K562 (cell line): ENCODE measurements around the gene PRKAR2B. TPM values are rescaled to one million over a fixed set of nuclear protein-coding genes. Genes with fewer than 3 reads are reported as not detected.
A peak's percentile ranks its signal among the peaks of the same experiment; 100 is the strongest.

Experiments used
- BRF2 ChIP-seq: IDR thresholded peaks from 3 replicates; pipeline ENCODE4 v1.6.1; 2011; ENCODE audit warnings: borderline replicate concordance, mild to moderate bottlenecking; ENCODE audit not compliant: insufficient read length, insufficient read depth
- CSDE1 ChIP-seq, 2 experiments: fragments of 450-650 bp; IDR thresholded peaks; 2 replicates each; pipeline ENCODE4 v1.6.1; 2016; ENCODE audit warnings: mild to moderate bottlenecking in 1 of 2
- DACH1 ChIP-seq: fragments of 450-650 bp; IDR thresholded peaks from 2 replicates; pipeline ENCODE4 v1.6.1; 2018; ENCODE audit not compliant: partially characterized antibody
- KLF1 ChIP-seq: fragments of 450-650 bp; IDR thresholded peaks from 2 replicates; pipeline ENCODE4 v1.6.1; 2016; ENCODE audit warnings: missing genetic modification characterization, missing compliant biosample characterization
- LCOR ChIP-seq: sonication (generic); formaldehyde crosslinking; IDR thresholded peaks from 2 replicates; pipeline ENCODE4 v1.8.0; 2022; ENCODE audit warnings: mild to moderate bottlenecking, missing genetic modification reagents
- MXI1 ChIP-seq: IDR thresholded peaks from 2 replicates; pipeline ENCODE4 v1.6.1; 2011; ENCODE audit warnings: low read depth, mild to moderate bottlenecking, improper control_type of control experiment, low read length
- NONO ChIP-seq, 2 experiments: fragments of 200-400 bp in 1 of 2; fragments of 450-650 bp in 1 of 2; formaldehyde crosslinking in 1 of 2; IDR thresholded peaks; 2 replicates each; pipeline ENCODE4 v1.6.1; 2017; ENCODE audit warnings: low read depth in 2 of 2, mild to moderate bottlenecking in 2 of 2, moderate library complexity in 2 of 2, low read length in 1 of 2
- PHF8 ChIP-seq: fragments of 200-600 bp; sonication (generic); IDR thresholded peaks from 2 replicates; pipeline ENCODE4 v1.6.1; 2012; ENCODE audit warnings: mixed run types, mild to moderate bottlenecking, inconsistent platforms, low read length, moderate library complexity, borderline replicate concordance
- PHTF2 ChIP-seq: fragments of 250-450 bp; sonication (Bioruptor Pico); IDR thresholded peaks from 2 replicates; pipeline ENCODE4 v1.5.0; 2021; ENCODE audit warnings: mild to moderate bottlenecking
- SIX5 ChIP-seq, 2 experiments: IDR thresholded peaks; 2 replicates each; pipeline ENCODE4 v1.6.1; 2011; ENCODE audit warnings: low read length in 2 of 2, borderline replicate concordance in 1 of 2, low read depth in 1 of 2, mild to moderate bottlenecking in 1 of 2, moderate library complexity in 1 of 2; ENCODE audit not compliant: insufficient read depth in 1 of 2
- TEAD1 ChIP-seq, 2 experiments: fragments of 450-650 bp in 1 of 2; sonication (generic) in 1 of 2; formaldehyde crosslinking; IDR thresholded peaks; 2 replicates each; pipeline versions ENCODE4 v1.4.0 to v1.8.0; 2020 to 2022; ENCODE audit warnings: mild to moderate bottlenecking in 2 of 2, missing genetic modification reagents in 1 of 2
- TEAD2 ChIP-seq: fragments of 450-650 bp; IDR thresholded peaks from 2 replicates; pipeline ENCODE4 v1.6.1; 2016; ENCODE audit warnings: missing genetic modification characterization, control low read depth, missing compliant biosample characterization
- ZNF444 ChIP-seq: fragments of 250-450 bp; sonication (Bioruptor Pico); IDR thresholded peaks from 2 replicates; pipeline ENCODE4 v1.4.0; 2020; ENCODE audit warnings: mild to moderate bottlenecking, moderate library complexity
- polyA plus RNA-seq, 8 experiments: library from polyadenylated mRNA; depleted of rRNA in 4 of 8; stranded (reverse) in 5 of 8; unstranded in 3 of 8; fragments of >200 nt; fragmentation: Nextera tagmentation in 2 of 8; fragmentation: Illumina TruSeq in 1 of 8; extraction: Ambion mirVana in 2 of 8; extraction: Trizol in 1 of 8; gene quantifications; 2 replicates each; pipeline versions ENCODE4 v1.2.1 to v1.2.3, GENCODE V29; 2011 to 2014; ENCODE audit warnings: inconsistent platforms in 1 of 8, missing spikeins in 1 of 8
- total RNA-seq, 7 experiments: library from RNA; depleted of rRNA in 6 of 7; stranded (reverse); fragments of >200 nt in 6 of 7; fragmentation: Illumina TruSeq in 2 of 7; extraction: Trizol in 2 of 7; gene quantifications; 2 replicates each; pipeline versions ENCODE4 v1.2.1 to v1.2.3, GENCODE V29; 2011 to 2021; ENCODE audit warnings: low replicate concordance in 1 of 7
- TF ChIP-seq, protein P1 (sequence below): conservative IDR thresholded peaks from 2 replicates; pipeline ENCODE4 v1.6.1; 2011; ENCODE audit warnings: low read depth, mild to moderate bottlenecking, low read length; ENCODE audit not compliant: control insufficient read depth
- TF ChIP-seq, protein P2 (sequence below): fragments of 250-450 bp; sonication (Bioruptor Pico); IDR thresholded peaks from 2 replicates; pipeline ENCODE4 v1.4.0; 2020; ENCODE audit warnings: mild to moderate bottlenecking, moderate library complexity
- TF ChIP-seq, protein P3 (sequence below): fragments of 250-450 bp; sonication (Bioruptor Pico); IDR thresholded peaks from 2 replicates; pipeline ENCODE4 v1.4.0; 2020

PRKAR2B gene
- total and polyA plus RNA-seq, 9 of the 15 experiments (the other 6 are each of a cell fraction or from before 2014, with no cell fraction given): 59.0 to 173 (median 129) TPM

DNA sequence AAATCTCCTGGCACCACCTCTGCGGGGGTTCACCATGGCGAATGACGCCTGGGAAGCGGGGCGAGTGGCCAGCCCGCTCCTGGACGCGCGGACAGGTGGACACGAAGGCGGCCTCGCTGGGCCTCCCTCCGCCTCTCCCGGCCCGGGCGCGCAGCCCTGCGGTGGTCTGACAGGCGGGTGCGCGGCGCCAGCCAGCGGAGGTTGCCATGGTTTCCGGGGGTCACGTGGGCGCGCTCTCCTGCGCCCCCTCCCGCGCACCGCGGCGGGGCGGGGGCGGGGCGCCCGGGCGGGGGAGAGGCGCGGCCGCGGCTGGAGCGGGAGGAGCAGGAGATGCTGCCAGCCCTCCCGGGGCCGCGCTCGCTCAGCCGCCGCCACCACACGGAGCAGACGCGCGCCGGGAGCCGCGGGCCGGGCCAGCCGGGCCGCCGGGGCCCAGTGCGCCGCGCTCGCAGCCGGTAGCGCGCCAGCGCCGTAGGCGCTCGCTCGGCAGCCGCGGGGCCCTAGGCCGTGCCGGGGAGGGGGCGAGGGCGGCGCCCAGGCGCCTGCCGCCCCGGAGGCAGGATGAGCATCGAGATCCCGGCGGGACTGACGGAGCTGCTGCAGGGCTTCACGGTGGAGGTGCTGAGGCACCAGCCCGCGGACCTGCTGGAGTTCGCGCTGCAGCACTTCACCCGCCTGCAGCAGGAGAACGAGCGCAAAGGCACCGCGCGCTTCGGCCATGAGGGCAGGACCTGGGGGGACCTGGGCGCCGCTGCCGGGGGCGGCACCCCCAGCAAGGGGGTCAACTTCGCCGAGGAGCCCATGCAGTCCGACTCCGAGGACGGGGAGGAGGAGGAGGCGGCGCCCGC, at the start of gene PRKAR2B (continued):
- TF ChIP-seq, protein P1, sequence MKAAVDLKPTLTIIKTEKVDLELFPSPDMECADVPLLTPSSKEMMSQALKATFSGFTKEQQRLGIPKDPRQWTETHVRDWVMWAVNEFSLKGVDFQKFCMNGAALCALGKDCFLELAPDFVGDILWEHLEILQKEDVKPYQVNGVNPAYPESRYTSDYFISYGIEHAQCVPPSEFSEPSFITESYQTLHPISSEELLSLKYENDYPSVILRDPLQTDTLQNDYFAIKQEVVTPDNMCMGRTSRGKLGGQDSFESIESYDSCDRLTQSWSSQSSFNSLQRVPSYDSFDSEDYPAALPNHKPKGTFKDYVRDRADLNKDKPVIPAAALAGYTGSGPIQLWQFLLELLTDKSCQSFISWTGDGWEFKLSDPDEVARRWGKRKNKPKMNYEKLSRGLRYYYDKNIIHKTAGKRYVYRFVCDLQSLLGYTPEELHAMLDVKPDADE: peak; percentile 58; the same call in 1 of the 2 replicates
- TF ChIP-seq PHTF2 (CRISPR knock-in tag): no peak
- no peak for TF ChIP-seq LCOR
- TF ChIP-seq, protein P2, sequence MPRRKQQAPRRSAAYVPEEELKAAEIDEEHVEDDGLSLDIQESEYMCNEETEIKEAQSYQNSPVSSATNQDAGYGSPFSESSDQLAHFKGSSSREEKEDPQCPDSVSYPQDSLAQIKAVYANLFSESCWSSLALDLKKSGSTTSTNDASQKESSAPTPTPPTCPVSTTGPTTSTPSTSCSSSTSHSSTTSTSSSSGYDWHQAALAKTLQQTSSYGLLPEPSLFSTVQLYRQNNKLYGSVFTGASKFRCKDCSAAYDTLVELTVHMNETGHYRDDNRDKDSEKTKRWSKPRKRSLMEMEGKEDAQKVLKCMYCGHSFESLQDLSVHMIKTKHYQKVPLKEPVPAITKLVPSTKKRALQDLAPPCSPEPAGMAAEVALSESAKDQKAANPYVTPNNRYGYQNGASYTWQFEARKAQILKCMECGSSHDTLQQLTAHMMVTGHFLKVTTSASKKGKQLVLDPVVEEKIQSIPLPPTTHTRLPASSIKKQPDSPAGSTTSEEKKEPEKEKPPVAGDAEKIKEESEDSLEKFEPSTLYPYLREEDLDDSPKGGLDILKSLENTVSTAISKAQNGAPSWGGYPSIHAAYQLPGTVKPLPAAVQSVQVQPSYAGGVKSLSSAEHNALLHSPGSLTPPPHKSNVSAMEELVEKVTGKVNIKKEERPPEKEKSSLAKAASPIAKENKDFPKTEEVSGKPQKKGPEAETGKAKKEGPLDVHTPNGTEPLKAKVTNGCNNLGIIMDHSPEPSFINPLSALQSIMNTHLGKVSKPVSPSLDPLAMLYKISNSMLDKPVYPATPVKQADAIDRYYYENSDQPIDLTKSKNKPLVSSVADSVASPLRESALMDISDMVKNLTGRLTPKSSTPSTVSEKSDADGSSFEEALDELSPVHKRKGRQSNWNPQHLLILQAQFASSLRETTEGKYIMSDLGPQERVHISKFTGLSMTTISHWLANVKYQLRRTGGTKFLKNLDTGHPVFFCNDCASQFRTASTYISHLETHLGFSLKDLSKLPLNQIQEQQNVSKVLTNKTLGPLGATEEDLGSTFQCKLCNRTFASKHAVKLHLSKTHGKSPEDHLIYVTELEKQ (CRISPR knock-in tag): 0 out of 2 replicates have a peak, but pooled peaks have one; percentile 33
- peak; percentile 82; the same call in 1 of the 2 replicates for TF ChIP-seq PHF8
- TF ChIP-seq NONO (IDR thresholded peaks at IDR 0.05; ENCODE audit: low read depth in 2 of 2, low read length in 1 of 2): peak; percentile 78 to 83
- peak; percentile 81 for TF ChIP-seq MXI1
- TF ChIP-seq SIX5 (IDR thresholded peaks at IDR 0.05; ENCODE audit: borderline replicate concordance in 1 of 2, insufficient read depth in 1 of 2, low read depth in 1 of 2, low read length in 2 of 2): no peak
- no peak; the same call in 1 of the 2 replicates for TF ChIP-seq KLF1 (tag)
- TF ChIP-seq, protein P3, sequence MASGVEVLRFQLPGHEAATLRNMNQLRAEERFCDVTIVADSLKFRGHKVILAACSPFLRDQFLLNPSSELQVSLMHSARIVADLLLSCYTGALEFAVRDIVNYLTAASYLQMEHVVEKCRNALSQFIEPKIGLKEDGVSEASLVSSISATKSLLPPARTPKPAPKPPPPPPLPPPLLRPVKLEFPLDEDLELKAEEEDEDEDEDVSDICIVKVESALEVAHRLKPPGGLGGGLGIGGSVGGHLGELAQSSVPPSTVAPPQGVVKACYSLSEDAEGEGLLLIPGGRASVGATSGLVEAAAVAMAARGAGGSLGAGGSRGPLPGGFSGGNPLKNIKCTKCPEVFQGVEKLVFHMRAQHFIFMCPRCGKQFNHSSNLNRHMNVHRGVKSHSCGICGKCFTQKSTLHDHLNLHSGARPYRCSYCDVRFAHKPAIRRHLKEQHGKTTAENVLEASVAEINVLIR (CRISPR knock-in tag): no peak
- no peak for TF ChIP-seq DACH1
- no peak for TF ChIP-seq BRF2
- no peak for TF ChIP-seq ZNF444
- peak in 1 of 2 experiments; percentile 61; a peak in 2 of 4 replicates for TF ChIP-seq TEAD1 (CRISPR knock-in tag; IDR thresholded peaks at IDR 0.05)
- TF ChIP-seq CSDE1 (IDR thresholded peaks at IDR 0.05): peak in 1 of 2 experiments; percentile 51; a peak in 1 of 4 replicates
- TF ChIP-seq TEAD2: no peak
